MM.1S (cell line): ENCODE results near the gene LEMD2.

Source experiments
- DNase-seq: peaks from one replicate; pipeline ENCODE4 v3.0.0-alpha.2; 2015
- H2AFZ ChIP-seq: fragments of 300-600 bp; sonication (generic); 2 replicates; pipeline ENCODE4 v1.6.0; 2016; ENCODE audit warnings: antibody characterized with exemption, low read length
- H3F3A ChIP-seq: fragments of 300-600 bp; sonication (generic); 2 replicates; pipeline ENCODE4 v1.6.1; 2016; ENCODE audit warnings: mild to moderate bottlenecking, antibody characterized with exemption, low read length, moderate library complexity, mixed read lengths; ENCODE audit not compliant: insufficient read depth
- H3K27ac ChIP-seq: fragments of 300-600 bp; sonication (generic); 2 replicates; pipeline ENCODE4 v1.5.1; 2016; ENCODE audit warnings: mild to moderate bottlenecking, low read length
- H3K27me3 ChIP-seq: fragments of 300-600 bp; sonication (generic); replicated peaks from 2 replicates; pipeline ENCODE4 v1.6.0; 2016; ENCODE audit warnings: low read length; ENCODE audit not compliant: insufficient read depth
- H3K36me3 ChIP-seq: fragments of 300-600 bp; sonication (generic); replicated peaks from 2 replicates; pipeline ENCODE4 v1.6.1; 2016; ENCODE audit warnings: mild to moderate bottlenecking, low read length, mixed read lengths; ENCODE audit not compliant: insufficient read depth
- H3K4me1 ChIP-seq: fragments of 300-600 bp; sonication (generic); 2 replicates; pipeline ENCODE4 v1.6.1; 2016; ENCODE audit warnings: low read length, mixed read lengths
- H3K4me2 ChIP-seq: fragments of 300-600 bp; sonication (generic); 2 replicates; pipeline ENCODE4 v1.6.0; 2016; ENCODE audit warnings: low read depth, low read length
- H3K4me3 ChIP-seq: fragments of 300-600 bp; sonication (generic); 2 replicates; pipeline ENCODE4 v1.5.1; 2016; ENCODE audit warnings: low read length, mixed read lengths
- H3K79me2 ChIP-seq: fragments of 300-600 bp; sonication (generic); 2 replicates; pipeline ENCODE4 v1.6.1; 2016; ENCODE audit warnings: mixed run types, low read length, mixed read lengths
- H3K9ac ChIP-seq: fragments of 300-600 bp; sonication (generic); 2 replicates; pipeline ENCODE4 v1.6.1; 2016; ENCODE audit warnings: low read length, mixed read lengths
- H3K9me2 ChIP-seq: fragments of 300-600 bp; sonication (generic); replicated peaks from 2 replicates; pipeline ENCODE4 v1.6.1; 2016; ENCODE audit warnings: mild to moderate bottlenecking, low read length, mixed read lengths; ENCODE audit not compliant: insufficient read depth
- H3K9me3 ChIP-seq: fragments of 300-600 bp; sonication (generic); replicated peaks from 2 replicates; pipeline ENCODE4 v1.6.1; 2016; ENCODE audit warnings: mild to moderate bottlenecking, low read length, mixed read lengths; ENCODE audit not compliant: insufficient read depth
- H4K20me1 ChIP-seq: fragments of 300-600 bp; sonication (generic); 2 replicates; pipeline ENCODE4 v1.6.1; 2016; ENCODE audit warnings: mild to moderate bottlenecking, low read length, moderate library complexity, mixed read lengths; ENCODE audit not compliant: insufficient read depth
- CTCF ChIP-seq: fragments of 300-600 bp; sonication (generic); IDR thresholded peaks from 2 replicates; pipeline ENCODE4 v1.5.1; 2016; ENCODE audit warnings: antibody characterized with exemption, low read length, mixed read lengths
- EZH2 ChIP-seq: fragments of 300-600 bp; sonication (generic); optimal IDR thresholded peaks from 2 replicates; pipeline ENCODE3; 2017; ENCODE audit warnings: low read depth, mild to moderate bottlenecking, antibody characterized with exemption, low read length, mixed read lengths
- EZH2phosphoT487 ChIP-seq: fragments of 300-600 bp; sonication (generic); IDR thresholded peaks from 2 replicates; pipeline ENCODE4 v1.6.1; 2018; ENCODE audit warnings: antibody characterized with exemption, low read length

LEMD2 gene

GRCh38 chr6:33754222-33754621 is 34.7 kb downstream of the LEMD2 start:
- H3K27ac ChIP-seq, result no peak overlapping the region
- H3K4me2 ChIP-seq, result no peak overlapping the region

GRCh38 chr6:33752646-33753015 is 36.3 kb downstream of the LEMD2 start:
- no peak overlapping the region for H3K9ac ChIP-seq
- H3K36me3 ChIP-seq, result no peaks in the 10 kb centered on the region
- no peaks in the 10 kb centered on the region for H4K20me1 ChIP-seq
- no peaks in the 10 kb centered on the region for H3K4me1 ChIP-seq
- H3K4me3 ChIP-seq, result no peak overlapping the region
- H3K9me2 ChIP-seq, result no peaks in the 10 kb centered on the region
- H3K79me2 ChIP-seq, result no peaks in the 10 kb centered on the region
- peaks cover 43% of the 10 kb centered on the region for H3K27me3 ChIP-seq
- no peaks in the 10 kb centered on the region for H3F3A ChIP-seq
- TF ChIP-seq CTCF (no peak), EZH2 (no peak), EZH2phosphoT487 (no peak)
- no peaks in the 10 kb centered on the region for H3K9me3 ChIP-seq
- DNase-seq, result no peak
- H3K4me2 ChIP-seq, result no peak overlapping the region
- no peak overlapping the region for H3K27ac ChIP-seq
- no peak overlapping the region for H2AFZ ChIP-seq

More at GRCh38 chr6:33754222-33754621, 34.7 kb downstream of the LEMD2 start:
- Histone ChIP-seq H4K20me1 (no peaks in the 10 kb centered on the region), H3K9ac (no peak overlapping the region), H3K27me3 (peaks cover 35% of the 10 kb centered on the region), H3K36me3 (no peaks in the 10 kb centered on the region), H3K9me2 (no peaks in the 10 kb centered on the region), H2AFZ (no peak overlapping the region), H3K4me1 (no peaks in the 10 kb centered on the region), H3K9me3 (no peaks in the 10 kb centered on the region), H3K79me2 (no peaks in the 10 kb centered on the region), H3F3A (no peaks in the 10 kb centered on the region), H3K4me3 (no peak overlapping the region)
- no peak for DNase-seq
- TF ChIP-seq EZH2 (no peak), CTCF (no peak), EZH2phosphoT487 (no peak)

GRCh38 chr6:33751771-33752645 is 36.9 kb downstream of the LEMD2 start:
- TF ChIP-seq EZH2, result no peak
- TF ChIP-seq EZH2phosphoT487, result no peak
- no peak for TF ChIP-seq CTCF
- no peaks in the 10 kb centered on the region for H3K4me1 ChIP-seq

More at GRCh38 chr6:33751771-33752645, 36.9 kb downstream of the LEMD2 start:
- no peak overlapping the region for H3K27ac ChIP-seq
- H4K20me1 ChIP-seq, result no peaks in the 10 kb centered on the region
- H3K9me2 ChIP-seq, result no peaks in the 10 kb centered on the region
- peaks cover 43% of the 10 kb centered on the region for H3K27me3 ChIP-seq
- no peaks in the 10 kb centered on the region for H3K79me2 ChIP-seq
- no peak for DNase-seq
- H3K9ac ChIP-seq, result no peak overlapping the region
- H2AFZ ChIP-seq, result no peak overlapping the region
- H3K9me3 ChIP-seq, result no peaks in the 10 kb centered on the region
- no peak overlapping the region for H3K4me2 ChIP-seq
- no peaks in the 10 kb centered on the region for H3K36me3 ChIP-seq
- H3F3A ChIP-seq, result no peaks in the 10 kb centered on the region
- no peak overlapping the region for H3K4me3 ChIP-seq
